Frontal cortex (tissue), 4 donors: ENCODE data around the gene PRPSAP2. TPM values are rescaled to one million over a fixed set of nuclear protein-coding genes. Genes with fewer than 3 reads are reported as not detected.
"Not testable (repeated sequence)": the region's sequence is repeated elsewhere in the genome, so short reads cannot be mapped to it uniquely, and the experiment has no call there.

ENCODE experiments used
- DNase-seq, 2 donors: peaks; one replicate each; pipeline ENCODE4 v3.0.0; 2012; ENCODE audit warnings: low spot score in 2 of 2
- FAIRE-seq: peaks from 2 replicates; lab custom pipeline; 2012; peaks lifted over from hg19 to GRCh38; lab: Jason Lieb, UNC
- total RNA-seq: library from RNA; depleted of rRNA; stranded (reverse); fragments of >200 nt; gene quantifications from one replicate; pipeline ENCODE4 v1.2.3, GENCODE V29; 2014
- donor health status: control.
- donor health status: control.
- donor health status: control.

The PRPSAP2 gene
- total RNA-seq, 1 donor from 2014 or later: 164 TPM

- no peak for DNase-seq
- FAIRE-seq: no peak
Measured at GRCh38 chr17:18877104-18877645, 19.2 kb downstream of the PRPSAP2 start.

GRCh38 chr17:18888766-18889290 lies 30.9 kb downstream of the PRPSAP2 start:
- DNase-seq (no peak), FAIRE-seq (no peak)

- FAIRE-seq: no peak
- no peak for DNase-seq
Measured at GRCh38 chr17:18889658-18890057, 31.7 kb downstream of the PRPSAP2 start.

- FAIRE-seq: no peak
- DNase-seq: no peak
Measured at GRCh38 chr17:18891541-18891940, 33.6 kb downstream of the PRPSAP2 start.

GRCh38 chr17:18896146-18896545 lies 38.2 kb downstream of the PRPSAP2 start:
- DNase-seq (no peak), FAIRE-seq (no peak)

- FAIRE-seq (no peak), DNase-seq (no peak)
Measured at GRCh38 chr17:18896947-18897346, 39.0 kb downstream of the PRPSAP2 start.

- FAIRE-seq (no peak), DNase-seq (peak in 1 of 2 donors; percentile 11)
Measured at GRCh38 chr17:18904482-18904881, 46.6 kb downstream of the PRPSAP2 start.

- FAIRE-seq: no peak
- no peak for DNase-seq
Measured at GRCh38 chr17:18905226-18905625, 47.3 kb downstream of the PRPSAP2 start.

- no peak for DNase-seq
- FAIRE-seq: no peak
Measured at GRCh38 chr17:18910326-18910725, 52.4 kb downstream of the PRPSAP2 start.

- no peak for DNase-seq
- FAIRE-seq: no peak
Measured at GRCh38 chr17:18910881-18911280, 53.0 kb downstream of the PRPSAP2 start.

- DNase-seq (no peak), FAIRE-seq (no peak)
Measured at GRCh38 chr17:18916816-18917500, 59.0 kb downstream of the PRPSAP2 start.

GRCh38 chr17:18917506-18918032 lies 59.6 kb downstream of the PRPSAP2 start:
- FAIRE-seq (no peak), DNase-seq (no peak)

GRCh38 chr17:18919963-18920362 lies 62.0 kb downstream of the PRPSAP2 start:
- FAIRE-seq (no peak), DNase-seq (no peak)

- FAIRE-seq (no peak), DNase-seq (no peak)
Measured at GRCh38 chr17:18920911-18921441, 63.0 kb downstream of the PRPSAP2 start.

- FAIRE-seq (no peak), DNase-seq (no peak)
Measured at GRCh38 chr17:18921485-18921884, 63.6 kb downstream of the PRPSAP2 start.

GRCh38 chr17:18921912-18922451 lies 64.1 kb downstream of the PRPSAP2 start:
- FAIRE-seq: no peak
- no peak for DNase-seq

GRCh38 chr17:18922596-18922995 lies 64.7 kb downstream of the PRPSAP2 start:
- not testable (repeated sequence) for DNase-seq, FAIRE-seq

GRCh38 chr17:18925187-18925586 lies 67.3 kb downstream of the PRPSAP2 start:
- DNase-seq (no peak), FAIRE-seq (no peak)

GRCh38 chr17:18928628-18929125 lies 70.7 kb downstream of the PRPSAP2 start:
- no peak for DNase-seq
- no peak for FAIRE-seq

- FAIRE-seq (no peak), DNase-seq (no peak)
Measured at GRCh38 chr17:18932360-18933055, 74.6 kb downstream of the PRPSAP2 start.
